Activated T-cell treated with anti-CD3 and anti-CD28 coated beads for 1 hour (primary cell): ENCODE results near the gene PTPRT.

Experiments
- DNase-seq: peaks from one replicate; pipeline ENCODE4 v3.0.0-alpha.2; 2020; ENCODE audit warnings: low read depth

PTPRT gene

DNA sequence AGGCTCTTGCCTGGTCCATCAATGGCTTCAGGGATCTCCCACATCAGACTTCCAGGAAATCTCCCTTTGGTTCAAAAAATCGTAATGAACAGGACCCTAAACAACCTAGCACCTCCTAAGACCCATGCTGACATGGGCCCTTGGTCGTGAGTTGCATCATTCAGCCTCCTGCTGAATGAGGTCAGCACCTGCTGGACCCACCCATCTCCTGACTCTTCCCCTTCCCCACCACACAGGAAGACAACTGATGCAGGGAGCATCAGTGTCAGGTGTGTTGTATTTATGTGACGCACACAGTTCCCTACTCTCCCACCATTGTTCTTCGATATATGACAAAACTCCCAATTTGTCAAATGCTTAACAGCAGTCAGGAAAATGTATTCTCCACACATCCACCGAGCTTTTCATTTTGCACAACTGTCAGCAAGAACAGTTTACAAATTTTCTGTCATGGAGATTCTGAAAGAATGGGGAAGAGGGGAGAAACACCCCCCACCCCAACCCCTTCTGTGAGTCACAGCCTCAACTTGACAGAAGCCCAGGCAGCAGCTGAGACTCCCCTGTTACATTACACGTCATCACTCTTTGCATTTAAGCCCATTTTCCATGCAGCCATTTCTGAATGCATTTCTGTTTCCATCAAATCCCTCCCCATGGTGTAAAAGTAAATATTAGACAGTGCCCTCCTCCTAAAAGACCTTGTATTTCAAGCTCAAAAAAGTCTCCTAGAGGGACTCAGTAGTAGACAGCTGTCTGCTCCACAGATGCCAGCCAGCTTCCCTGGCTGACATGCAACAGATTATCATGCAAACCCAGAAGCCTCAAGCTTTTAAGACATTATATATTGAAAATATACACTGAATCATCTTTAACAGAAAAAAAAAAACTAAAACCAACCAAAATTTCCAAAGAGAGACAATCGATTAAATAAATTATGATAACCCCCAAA lies 577.5 kb downstream of the PTPRT start:
- no peak for DNase-seq

DNA sequence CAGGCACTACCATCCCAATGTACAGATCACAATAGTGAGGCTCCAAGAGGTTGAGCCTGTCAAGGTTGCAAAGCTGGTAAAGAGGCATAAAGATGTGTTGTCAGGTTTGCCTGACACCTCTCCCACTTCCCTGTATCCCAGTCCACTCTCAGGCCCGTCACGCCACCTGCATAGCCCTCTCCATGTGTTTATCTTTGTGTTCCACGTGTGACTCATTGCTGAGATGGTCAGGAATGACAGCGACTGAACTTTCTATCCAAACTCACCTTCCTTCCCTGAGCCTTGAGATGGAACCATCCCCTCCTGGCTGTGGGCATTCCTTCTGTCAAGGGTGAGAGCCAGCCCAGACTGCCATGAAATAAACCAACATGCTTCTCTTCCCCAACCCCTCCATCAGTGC lies 578.3 kb downstream of the PTPRT start:
- DNase-seq, result no peak

GRCh38 chr20:42610070-42610469 lies 579.6 kb downstream of the PTPRT start:
- DNase-seq, result no peak

- no peak for DNase-seq
Observed at GRCh38 chr20:42609618-42610017, 580.1 kb downstream of the PTPRT start.

GRCh38 chr20:42604998-42605956 lies 584.4 kb downstream of the PTPRT start:
- no peak for DNase-seq

DNA sequence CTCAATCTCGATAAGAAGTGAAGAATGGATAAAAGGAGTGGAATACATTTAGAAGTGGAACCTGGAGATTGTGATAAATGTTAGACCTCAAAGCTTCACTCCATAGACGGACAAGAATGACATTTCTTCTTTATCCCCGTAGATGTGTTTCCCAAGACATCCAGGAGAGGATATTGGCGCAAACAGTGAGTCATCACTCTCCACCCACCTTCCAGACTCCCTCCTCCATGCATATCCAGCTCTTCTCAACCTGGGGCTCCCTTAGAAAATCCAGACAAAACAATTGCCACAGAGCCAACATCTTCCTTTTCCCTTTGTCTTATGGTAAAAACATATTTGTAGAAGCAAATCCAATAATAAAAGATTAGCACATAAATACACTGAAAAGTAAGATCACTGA lies 586.1 kb downstream of the PTPRT start:
- DNase-seq, result no peak

DNA sequence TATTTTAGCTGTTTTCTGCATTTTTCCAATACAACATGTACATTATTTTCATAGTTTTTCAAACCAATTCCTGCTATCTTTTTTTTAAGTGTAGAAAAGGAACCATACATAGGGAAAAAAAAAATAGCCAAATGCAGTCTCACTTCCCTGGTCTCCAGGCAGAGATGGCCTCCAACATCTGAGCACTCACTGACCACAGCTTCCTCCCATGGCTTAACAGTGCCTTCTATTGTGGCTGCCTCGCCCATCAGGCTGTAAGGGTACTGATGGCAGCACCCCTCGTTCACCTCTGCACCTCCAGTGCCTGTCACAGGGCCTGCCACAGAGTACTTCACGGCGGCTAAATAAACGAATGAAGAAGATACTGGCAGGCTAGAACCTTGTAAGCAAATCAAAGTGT lies 591.1 kb downstream of the PTPRT start:
- DNase-seq, result no peak

DNA sequence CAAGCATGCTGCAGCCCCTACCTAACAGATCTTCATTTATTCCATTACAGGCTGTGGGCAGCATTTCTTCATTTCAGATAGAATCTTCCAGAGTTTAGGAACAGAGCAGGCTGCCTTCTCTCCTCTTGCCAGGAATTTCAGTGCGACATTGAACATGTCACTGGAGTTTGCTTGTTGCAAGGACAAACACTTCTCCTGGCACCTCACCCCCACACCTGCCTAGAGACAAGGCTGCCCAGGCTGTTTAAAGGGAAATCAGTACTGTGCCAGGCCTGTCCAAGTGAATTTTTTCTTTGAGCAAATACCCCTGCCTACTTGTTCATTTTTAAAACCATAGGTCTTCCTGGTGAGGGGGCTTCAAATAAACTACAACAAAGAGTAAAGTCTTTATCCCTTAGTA lies 594.1 kb downstream of the PTPRT start:
- no peak for DNase-seq

GRCh38 chr20:42594659-42595058 lies 595.0 kb downstream of the PTPRT start:
- DNase-seq, result no peak

GRCh38 chr20:42594011-42594410 lies 595.7 kb downstream of the PTPRT start:
- no peak for DNase-seq

DNA sequence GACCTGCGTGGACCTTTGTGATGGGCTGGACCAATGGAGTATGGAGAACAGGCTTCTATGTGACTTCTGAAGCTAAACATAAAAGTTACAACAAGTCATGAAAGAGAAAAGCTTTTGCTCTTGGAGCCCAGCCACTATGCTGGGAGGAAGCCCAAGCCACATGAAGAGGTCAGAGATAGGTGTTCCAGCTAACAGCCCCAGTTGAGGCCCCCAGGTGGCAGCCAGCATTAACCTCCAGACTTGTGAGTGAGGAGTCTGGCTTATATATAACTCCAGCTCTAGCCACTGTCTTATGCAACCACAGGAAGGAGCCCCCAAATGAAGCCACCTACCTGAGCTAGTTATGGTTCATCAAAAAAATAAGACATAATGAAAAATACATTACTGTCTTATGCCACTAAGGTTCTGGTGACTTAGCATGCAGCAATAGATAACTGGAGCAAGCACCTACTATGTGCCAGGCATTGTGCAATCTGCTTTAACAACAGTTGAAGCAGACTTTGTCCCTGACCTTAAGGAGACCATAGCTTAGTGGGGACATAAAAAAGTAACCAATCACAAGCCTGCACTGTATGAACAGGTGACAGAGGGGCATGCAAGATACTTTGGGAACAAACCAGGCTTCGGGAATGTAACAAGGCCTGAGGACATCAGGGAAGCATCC lies 599.6 kb downstream of the PTPRT start:
- DNase-seq, result no peak

DNA sequence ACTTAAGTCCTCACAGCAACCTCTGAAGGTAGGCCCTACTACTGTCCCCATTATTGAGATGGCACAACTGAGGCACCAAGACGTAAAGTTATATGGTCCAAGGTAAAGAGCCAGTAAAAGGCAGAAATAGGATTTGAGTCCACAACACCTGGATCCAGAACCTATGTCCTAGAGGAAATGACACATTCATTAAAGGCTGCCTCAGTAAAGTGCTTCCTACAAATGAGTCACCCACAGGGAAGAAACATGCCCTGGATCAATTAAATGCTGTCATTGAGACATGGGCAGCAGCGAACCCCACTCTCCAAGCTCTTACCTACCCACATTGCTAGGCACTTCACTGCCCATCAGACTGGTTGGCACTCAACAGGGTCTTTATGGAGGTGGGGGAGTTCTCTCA lies 600.9 kb downstream of the PTPRT start:
- DNase-seq, result no peak

DNA sequence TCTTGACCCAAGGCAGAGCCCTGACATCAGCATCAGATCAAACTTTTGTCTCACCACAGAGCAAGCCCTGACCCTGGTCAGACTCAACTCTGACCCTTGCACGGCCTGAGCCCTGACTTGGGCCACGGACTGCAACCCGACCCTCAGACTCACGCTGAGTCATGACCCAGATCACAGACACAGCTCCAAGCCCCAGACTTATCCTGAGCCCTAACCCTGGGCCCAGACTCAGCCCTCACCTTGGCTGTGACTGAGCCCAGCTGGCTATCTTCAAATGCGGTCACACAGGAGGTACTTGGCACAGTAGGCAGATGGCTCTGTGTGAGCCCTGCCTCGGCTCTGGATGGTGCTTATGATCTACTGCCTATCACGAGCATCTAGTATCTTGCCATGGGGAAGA lies 602.3 kb downstream of the PTPRT start:
- no peak for DNase-seq

DNA sequence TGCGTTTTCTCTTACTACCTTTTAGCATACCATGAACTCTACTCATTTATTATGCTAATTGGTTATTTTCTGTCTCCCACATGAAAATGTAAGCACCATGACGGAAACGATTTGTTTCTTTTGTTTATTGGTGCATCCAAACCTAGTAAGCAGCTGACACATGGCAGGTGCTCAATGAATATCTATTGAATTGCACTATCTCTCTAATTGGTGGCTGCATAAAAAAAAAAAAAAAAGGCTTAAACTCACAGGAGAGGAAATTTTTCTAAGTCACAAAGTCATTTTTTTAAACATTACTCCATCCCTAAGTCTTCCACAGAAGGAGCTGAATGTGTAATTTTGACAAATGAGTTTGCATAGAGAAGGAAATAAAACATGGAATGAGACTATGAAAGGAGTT lies 608.4 kb downstream of the PTPRT start:
- DNase-seq, result no peak

GRCh38 chr20:42576167-42576566 lies 613.5 kb downstream of the PTPRT start:
- no peak for DNase-seq

DNA sequence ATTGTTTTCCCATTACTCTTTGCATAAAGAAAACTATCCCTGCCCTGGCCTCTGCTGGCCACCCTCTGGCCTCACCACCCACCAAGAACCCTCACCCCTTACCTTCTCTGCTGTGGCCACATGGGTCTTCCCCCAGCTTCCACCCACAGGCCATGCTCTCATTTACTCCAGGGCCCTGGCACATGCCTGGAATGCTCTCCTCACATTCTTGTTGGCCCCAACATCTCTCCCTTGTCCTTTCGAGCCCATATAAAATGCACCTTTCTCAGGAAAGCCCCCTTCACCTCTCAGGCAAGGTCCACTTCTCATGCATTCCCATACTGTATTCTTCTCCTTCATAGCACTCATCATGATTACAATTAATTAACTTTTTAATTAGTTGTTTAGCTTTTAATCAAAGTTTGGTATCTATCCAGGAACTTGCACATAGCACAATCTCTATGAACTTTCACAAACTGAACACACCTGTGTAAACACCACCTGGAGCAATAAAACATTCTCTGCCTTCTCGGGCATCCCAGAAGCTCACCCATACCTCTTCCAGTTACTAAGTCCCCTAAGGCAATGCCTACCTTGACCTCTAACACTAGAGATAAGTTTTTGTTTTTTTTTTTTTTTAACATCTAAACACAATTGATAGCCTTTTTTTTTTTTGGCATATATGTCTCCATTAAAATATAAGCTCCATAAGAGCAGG lies 617.2 kb downstream of the PTPRT start:
- no peak for DNase-seq

DNA sequence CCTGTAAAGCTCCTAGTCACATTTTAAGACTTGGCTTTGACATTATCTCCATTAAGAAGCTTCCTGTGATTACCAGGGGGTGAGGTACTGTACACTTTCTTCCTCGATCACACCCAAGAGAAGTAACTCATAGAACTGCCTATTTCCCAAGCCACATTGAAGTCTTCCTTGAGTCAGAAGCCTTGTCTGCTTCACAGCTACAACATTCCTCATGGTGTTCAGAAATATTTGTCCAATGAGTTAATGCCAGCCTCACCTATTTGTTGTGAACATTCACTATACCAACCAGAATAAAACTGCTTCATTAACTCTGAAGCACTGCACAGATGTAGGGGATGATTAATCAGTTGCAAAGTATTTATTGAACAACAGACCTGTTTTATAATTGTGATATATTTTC lies 622.3 kb downstream of the PTPRT start:
- DNase-seq, result no peak

- DNase-seq, result no peak
Observed at GRCh38 chr20:42565235-42565995, 624.3 kb downstream of the PTPRT start.

DNA sequence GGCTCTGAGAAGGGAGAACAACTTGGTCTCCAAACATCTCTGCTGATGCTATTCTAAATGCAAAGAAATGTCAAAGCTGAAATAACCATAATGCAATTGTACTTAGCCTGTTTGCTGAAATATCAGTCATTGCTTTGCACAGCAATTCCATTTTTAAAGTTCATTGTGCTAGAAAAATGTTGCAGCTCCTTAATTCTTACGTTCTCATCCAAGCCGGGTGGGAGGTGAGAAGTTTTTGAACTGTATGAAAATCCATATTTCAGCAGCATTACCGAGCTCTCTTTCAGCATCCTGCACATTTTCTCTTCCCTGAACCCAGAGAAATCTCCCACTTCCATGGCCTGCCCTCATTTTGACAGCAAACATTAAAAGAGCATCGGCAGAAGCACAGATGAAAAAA lies 630.0 kb downstream of the PTPRT start:
- no peak for DNase-seq

GRCh38 chr20:42556575-42556974 lies 633.1 kb downstream of the PTPRT start:
- no peak for DNase-seq

DNA sequence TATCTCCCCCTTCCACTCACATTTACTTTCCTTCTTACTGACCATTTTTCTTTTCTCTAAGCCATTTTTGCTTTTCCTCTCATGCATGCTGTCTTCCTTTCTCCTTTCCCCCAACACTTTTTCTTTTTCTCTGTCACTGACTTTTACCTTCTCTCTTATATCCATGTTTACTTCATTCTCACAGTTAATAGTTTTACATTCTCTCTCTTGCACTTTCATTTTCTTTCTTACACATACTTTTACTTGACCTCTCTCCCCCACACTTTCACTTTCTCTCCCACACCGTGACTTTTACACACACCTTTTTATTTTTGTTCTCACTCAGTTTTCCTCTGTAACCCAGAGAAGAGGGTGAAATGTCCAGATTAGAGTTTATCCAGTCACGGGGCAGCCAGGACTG lies 636.3 kb downstream of the PTPRT start:
- DNase-seq, result no peak
